HL-60/S4 treated with phorbol 12-myristate 13-acetate at 8.2 ng/mL for 4 days and 3 days (cell line): ENCODE results near the gene JMJD4.
"Not testable (repeated sequence)": the region's sequence is repeated elsewhere in the genome, so short reads cannot be mapped to it uniquely, and the experiment has no call there.

Source experiments
- in situ Hi-C: fragments of 300-500 bp; cut with MboI; formaldehyde crosslinking; loops from 2 replicates; pipeline ENCODE4 v1.15.0; 2022; ENCODE audit warnings: low sequenced_read_pairs

JMJD4 gene

GRCh38 chr1:227701631-227702030 lies 33.5 kb downstream of the JMJD4 start:
- in situ Hi-C loops = not testable (repeated sequence)

DNA sequence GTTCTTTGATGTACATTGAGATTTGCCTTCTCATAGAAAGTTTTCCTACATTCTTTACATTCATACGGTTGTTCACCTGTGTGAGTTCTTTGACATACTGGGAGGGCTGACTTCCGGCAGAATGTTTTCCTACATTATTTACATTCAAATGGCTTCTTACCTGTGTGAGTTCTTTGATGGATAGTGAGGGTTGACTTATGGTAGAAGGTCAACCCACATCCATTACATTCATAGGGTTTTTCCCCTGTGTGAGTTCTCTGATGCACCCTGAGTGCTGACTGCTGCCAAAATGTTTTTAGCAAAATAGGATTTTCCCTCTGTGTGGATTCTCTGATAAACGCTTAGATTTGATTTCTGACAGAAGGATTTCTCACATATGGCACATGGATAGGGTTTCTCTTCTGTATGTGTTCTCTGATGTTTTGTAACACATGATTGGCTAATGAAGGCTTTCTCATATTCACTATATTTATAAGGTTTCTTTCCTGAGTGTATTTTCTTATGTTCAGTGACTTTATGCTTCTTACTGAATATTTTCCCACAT lies 37.7 kb downstream of the JMJD4 start:
- in situ Hi-C loops = no loop called here

GRCh38 chr1:227685807-227686206 lies 49.3 kb downstream of the JMJD4 start:
- in situ Hi-C loops = no loop called here
